H1 (cell line): ENCODE measurements around the gene MMP21. TPM values are rescaled to one million over a fixed set of nuclear protein-coding genes. Genes with fewer than 3 reads are reported as not detected.

Experiments used
- CTCF ChIP-seq, 3 experiments: IDR thresholded peaks; 1 replicate in 2 of 3; 2 replicates in 1 of 3; pipeline versions ENCODE4 v1.5.1 to v1.6.1; 2011; ENCODE audit warnings: low read length in 3 of 3, mild to moderate bottlenecking in 3 of 3, inconsistent platforms in 2 of 3, low read depth in 1 of 3, moderate library complexity in 1 of 3; ENCODE audit not compliant: insufficient read depth in 1 of 3; ENCODE audit errors: control extremely low read depth in 1 of 3
- SP1 ChIP-seq: IDR thresholded peaks from 2 replicates; pipeline ENCODE4 v1.6.1; 2011; ENCODE audit warnings: low read depth, low read length
- polyA plus RNA-seq, 7 experiments: library from polyadenylated mRNA; depleted of rRNA in 3 of 7; stranded (reverse) in 5 of 7; unstranded in 2 of 7; fragments of >200 nt in 5 of 7; fragments of 200-250 nt in 2 of 7; gene quantifications; 1 replicate in 5 of 7; 2 replicates in 1 of 7; 4 replicates in 1 of 7; pipeline versions ENCODE4 v1.2.1 to v1.2.3, GENCODE V29; 2011 to 2013; ENCODE audit warnings: missing spikeins in 2 of 7, mixed read lengths in 2 of 7
- total RNA-seq: library from RNA; stranded (reverse); fragmentation: NEBNext Ultra II Directional; extraction: Animal tissue kit (Norgen Biotek cat#: 25700); gene quantifications from 2 replicates; pipeline ENCODE4 v1.2.1, GENCODE V29; 2021

MMP21 gene
- total and polyA plus RNA-seq, 2 of the 8 experiments (the other 6 are each of a cell fraction or from before 2014, with no cell fraction given): not detected

GRCh38 chr10:125770844-125771243 is 4.8 kb downstream of the MMP21 start (continued):
- TF ChIP-seq CTCF (IDR thresholded peaks at IDR 0.05; ENCODE audit: control extremely low read depth in 1 of 3, insufficient read depth in 1 of 3, low read depth in 1 of 3, low read length in 3 of 3): no peak
- TF ChIP-seq SP1: no peak
